HG03521 (cell line): ENCODE results near the gene CCDC170.
"Not testable (repeated sequence)": the region's sequence is repeated elsewhere in the genome, so short reads cannot be mapped to it uniquely, and the experiment has no call there.

ENCODE experiments used
- ATAC-seq: cut with Tn5 transposase; IDR thresholded peaks from one replicate; pipeline ENCODE4 v1.9.1; 2021; ENCODE audit warnings: mild to moderate bottlenecking, moderate library complexity; ENCODE audit not compliant: unreplicated experiment

The CCDC170 gene

GRCh38 chr6:151544884-151545283 is 51.1 kb downstream of the CCDC170 start:
- not testable (repeated sequence) for ATAC-seq

- no peak for ATAC-seq
Measured at GRCh38 chr6:151546941-151547659, 53.3 kb downstream of the CCDC170 start.

GRCh38 chr6:151548201-151548600 is 54.4 kb downstream of the CCDC170 start:
- ATAC-seq, result no peak

GRCh38 chr6:151549790-151550189 is 56.0 kb downstream of the CCDC170 start:
- no peak for ATAC-seq

- no peak for ATAC-seq
Measured at GRCh38 chr6:151550618-151551017, 56.8 kb downstream of the CCDC170 start.

- ATAC-seq, result no peak
Measured at GRCh38 chr6:151551223-151551857, 57.5 kb downstream of the CCDC170 start.

- ATAC-seq, result no peak
Measured at GRCh38 chr6:151553416-151554165, 59.8 kb downstream of the CCDC170 start.

- no peak for ATAC-seq
Measured at GRCh38 chr6:151561238-151561637, 67.4 kb downstream of the CCDC170 start.

GRCh38 chr6:151564654-151565053 is 70.8 kb downstream of the CCDC170 start:
- ATAC-seq, result no peak

GRCh38 chr6:151565940-151566339 is 72.1 kb downstream of the CCDC170 start:
- no peak for ATAC-seq

- ATAC-seq, result no peak
Measured at GRCh38 chr6:151566557-151566956, 72.7 kb downstream of the CCDC170 start.

GRCh38 chr6:151576633-151577032 is 82.8 kb downstream of the CCDC170 start:
- ATAC-seq, result no peak

- no peak for ATAC-seq
Measured at GRCh38 chr6:151577257-151577656, 83.4 kb downstream of the CCDC170 start.

- ATAC-seq, result no peak
Measured at GRCh38 chr6:151585741-151586140, 91.9 kb downstream of the CCDC170 start.

- no peak for ATAC-seq
Measured at GRCh38 chr6:151589667-151590066, 95.8 kb downstream of the CCDC170 start.

- no peak for ATAC-seq
Measured at GRCh38 chr6:151590742-151591141, 96.9 kb downstream of the CCDC170 start.

GRCh38 chr6:151592449-151593159 is 98.8 kb downstream of the CCDC170 start:
- no peak for ATAC-seq

- no peak for ATAC-seq
Measured at GRCh38 chr6:151609146-151609902, 115.5 kb downstream of the CCDC170 start.

- no peak for ATAC-seq
Measured at GRCh38 chr6:151610326-151610725, 116.5 kb downstream of the CCDC170 start.

GRCh38 chr6:151614630-151615029 is 120.8 kb downstream of the CCDC170 start:
- ATAC-seq, result no peak
